Endothelial cell of umbilical vein (primary cell): ENCODE results near the gene KCP. TPM values are rescaled to one million over a fixed set of nuclear protein-coding genes. Genes with fewer than 3 reads are reported as not detected.
"Not testable (repeated sequence)": the region's sequence is repeated elsewhere in the genome, so short reads cannot be mapped to it uniquely, and the experiment has no call there.

Source experiments
- BruUV-seq: library from RNA; stranded (reverse); fragments of 400-500 nt; replicated peaks from 2 replicates; lab custom pipeline; 2021; lab: Mats Ljungman, UMichigan
- CTCF ChIA-PET: fragments of 300-600, 350-600 bp; sonication (Branson Sonifier 250); formaldehyde crosslinking; loops from one replicate; lab custom pipeline; 2021; ENCODE audit warnings: antibody characterized with exemption, inconsistent platforms; lab: Charles Lee
- POLR2A ChIA-PET: fragments of 300-600, 350-600 bp; sonication (Branson Sonifier 250); formaldehyde crosslinking; loops from one replicate; lab custom pipeline; 2021; ENCODE audit warnings: antibody characterized with exemption, inconsistent platforms; lab: Charles Lee
- DNase-seq: peaks from one replicate; pipeline ENCODE4 v3.0.0-alpha.2; 2011; ENCODE audit warnings: low read depth, low spot score
- FAIRE-seq: peaks from 2 replicates; lab custom pipeline; 2011; peaks lifted over from hg19 to GRCh38; lab: Jason Lieb, UNC
- H2AFZ ChIP-seq: 2 replicates; pipeline ENCODE4 v1.6.0; 2012; ENCODE audit warnings: low read depth, low read length, control low read depth, inconsistent platforms
- H3K27ac ChIP-seq: 2 replicates; pipeline ENCODE4 v1.5.1; 2011; ENCODE audit warnings: low read depth, mild to moderate bottlenecking, control low read depth, low read length, moderate library complexity; ENCODE audit not compliant: insufficient read depth
- H3K27me3 ChIP-seq, 2 experiments: 2 replicates each; pipeline versions ENCODE4 v1.6.0 to v1.6.1; 2011; ENCODE audit warnings: low read length in 2 of 2, mixed read lengths in 1 of 2; ENCODE audit not compliant: control insufficient read depth in 2 of 2, insufficient read depth in 2 of 2
- H3K36me3 ChIP-seq, 2 experiments: 2 replicates in 1 of 2; 3 replicates in 1 of 2; pipeline ENCODE4 v1.5.1; 2011; ENCODE audit warnings: low read length in 2 of 2, mild to moderate bottlenecking in 1 of 2, moderate library complexity in 1 of 2; ENCODE audit not compliant: control insufficient read depth in 2 of 2, insufficient read depth in 2 of 2; ENCODE audit errors: extremely low read depth in 1 of 2
- H3K4me1 ChIP-seq: 3 replicates; pipeline ENCODE4 v1.5.1; 2011; ENCODE audit warnings: mild to moderate bottlenecking, low read length; ENCODE audit not compliant: control insufficient read depth, insufficient read depth; ENCODE audit errors: extremely low read depth
- H3K4me2 ChIP-seq: 2 replicates; pipeline ENCODE4 v1.6.1; 2011; ENCODE audit warnings: low read length, control low read depth, mixed read lengths; ENCODE audit not compliant: insufficient read depth
- H3K4me3 ChIP-seq, 3 experiments: fragments of 200-600 bp in 1 of 3; sonication (generic), shearing (Covaris generic) in 1 of 3; replicated peaks in 1 of 3; 2 replicates each; pipeline ENCODE4 v1.5.1; 2011 to 2016; ENCODE audit warnings: control low read depth in 3 of 3, low read length in 3 of 3, mild to moderate bottlenecking in 2 of 3, inconsistent platforms in 1 of 3, low read depth in 1 of 3, moderate library complexity in 1 of 3; ENCODE audit not compliant: insufficient read depth in 1 of 3
- H3K79me2 ChIP-seq: 2 replicates; pipeline ENCODE4 v1.6.0; 2012; ENCODE audit warnings: low read length, inconsistent platforms; ENCODE audit not compliant: control insufficient read depth, insufficient read depth
- H3K9ac ChIP-seq: replicated peaks from 2 replicates; pipeline ENCODE3; 2011; ENCODE audit warnings: low read length, control low read depth; ENCODE audit not compliant: insufficient read depth; ENCODE audit errors: extremely low read depth
- H3K9me1 ChIP-seq: replicated peaks from 3 replicates; pipeline ENCODE4 v1.6.0; 2011; ENCODE audit warnings: mild to moderate bottlenecking, low read length; ENCODE audit not compliant: control insufficient read depth, insufficient read depth; ENCODE audit errors: extremely low read depth
- H3K9me3 ChIP-seq: replicated peaks from 2 replicates; pipeline ENCODE4 v1.5.1; 2012; ENCODE audit warnings: low read length, inconsistent platforms; ENCODE audit not compliant: control insufficient read depth, insufficient read depth
- H4K20me1 ChIP-seq: replicated peaks from 2 replicates; pipeline ENCODE3; 2011; ENCODE audit warnings: mild to moderate bottlenecking, low read length; ENCODE audit not compliant: control insufficient read depth, insufficient read depth; ENCODE audit errors: extremely low read depth
- CTCF ChIP-seq, 2 donors: IDR thresholded peaks; 1 replicate in 1 of 2; 2 replicates in 1 of 2; pipeline ENCODE4 v1.5.1; 2011; ENCODE audit warnings: low read length in 2 of 2, mild to moderate bottlenecking in 2 of 2, moderate library complexity in 2 of 2, control low read depth in 1 of 2, inconsistent platforms in 1 of 2, low read depth in 1 of 2; ENCODE audit not compliant: insufficient read depth in 1 of 2; ENCODE audit errors: extremely low read depth in 1 of 2
- EZH2 ChIP-seq: IDR thresholded peaks from 2 replicates; pipeline ENCODE4 v1.6.1; 2012; ENCODE audit warnings: borderline replicate concordance, low read depth, mild to moderate bottlenecking, moderate library complexity, low read length, inconsistent platforms; ENCODE audit not compliant: severe bottlenecking
- dilution Hi-C: fragments of 300-500 bp; cut with MboI; formaldehyde crosslinking; loops from one replicate; pipeline ENCODE4 v1.15.0; 2019; ENCODE audit warnings: low sequenced_read_pairs; ENCODE audit not compliant: extremely low pct_ligation_motif_present
- intact Hi-C: fragments of 100-400 bp; cut with micrococcal nuclease; formaldehyde crosslinking; loops from one replicate; pipeline ENCODE4 v1.10.0; 2022
- polyA plus RNA-seq, 4 experiments: library from polyadenylated mRNA; depleted of rRNA in 3 of 4; stranded (reverse) in 3 of 4; unstranded in 1 of 4; fragments of >200 nt; gene quantifications; 2 replicates each; pipeline versions ENCODE4 v1.2.1 to v1.2.3, GENCODE V29; 2011 to 2012; ENCODE audit warnings: missing spikeins in 1 of 4
- total RNA-seq: library from RNA; stranded (reverse); gene quantifications from 2 replicates; pipeline ENCODE4 v1.2.3, GENCODE V29; 2021

The KCP gene
- total and polyA plus RNA-seq, 2 donors (not counting 3 experiments of a cell fraction or from before 2014, with no cell fraction given): not detected

- H4K20me1 ChIP-seq: no peaks in the 10 kb centered on the region
- no peaks in the 10 kb centered on the region for H3K9me1 ChIP-seq
- ChIA-PET CTCF (no interaction called here), POLR2A (no interaction called here)
- no peak overlapping the region for H3K4me3 ChIP-seq
- no peaks in the 10 kb centered on the region for H3K36me3 ChIP-seq
- dilution Hi-C loops (no loop called here), intact Hi-C loops (no loop called here)
- peaks cover 48 to 62% of the 10 kb centered on the region in 2 experiments for H3K27me3 ChIP-seq
- peaks cover 5% of the 10 kb centered on the region for H3K4me1 ChIP-seq
- no peak overlapping the region for H3K9ac ChIP-seq
- H3K4me2 ChIP-seq: no peak overlapping the region
- no peaks in the 10 kb centered on the region for H3K9me3 ChIP-seq
- no peak for FAIRE-seq
- no peak overlapping the region for H3K27ac ChIP-seq
- H2AFZ ChIP-seq: no peak overlapping the region
- no peak for DNase-seq
- TF ChIP-seq EZH2 (no peak), CTCF (IDR thresholded peaks at IDR 0.05; ENCODE audit: extremely low read depth in 1 of 2, insufficient read depth in 1 of 2, low read depth in 1 of 2, low read length in 2 of 2) (no peak)
- no TSS peak for BruUV-seq
- no peaks in the 10 kb centered on the region for H3K79me2 ChIP-seq
These were observed 3.5 kb upstream of the KCP start for GRCh38 chr7:128913870-128914565.

- H3K4me2 ChIP-seq, H3K9me1 ChIP-seq, H3K79me2 ChIP-seq, H3K36me3 ChIP-seq, BruUV-seq, H2AFZ ChIP-seq, dilution Hi-C loops, H3K4me1 ChIP-seq, DNase-seq, H3K9ac ChIP-seq, H3K27ac ChIP-seq, POLR2A ChIA-PET, H3K4me3 ChIP-seq, H3K9me3 ChIP-seq, H4K20me1 ChIP-seq, intact Hi-C loops: not testable (repeated sequence)
- peaks cover 50 to 59% of the 10 kb centered on the region in 2 experiments for H3K27me3 ChIP-seq
- CTCF ChIA-PET: interaction anchor here (0.8 kb wide), 1 partner anchor 251 kb away, joined by 3 read pairs; no protein-coding TSS in a partner anchor
- FAIRE-seq: peak; percentile 26
These were observed 2.4 kb upstream of the KCP start for GRCh38 chr7:128912709-128913495.
